KMS-11 (cell line): ENCODE data around the gene CLMN.

Experiments used
- H2AFZ ChIP-seq: fragments of 200-600 bp; sonication (generic); 2 replicates; pipeline ENCODE4 v1.6.1; 2016; ENCODE audit warnings: antibody characterized with exemption, mixed run types, low read depth
- H3K27ac ChIP-seq: fragments of 200-600 bp; sonication (generic); 2 replicates; pipeline ENCODE4 v1.6.1; 2016; ENCODE audit warnings: mild to moderate bottlenecking, mixed run types
- H3K27me3 ChIP-seq: fragments of 200-600 bp; sonication (generic); 2 replicates; pipeline ENCODE4 v1.6.1; 2017; ENCODE audit warnings: mild to moderate bottlenecking, low read depth, mixed run types, moderate library complexity; ENCODE audit not compliant: insufficient read depth
- H3K36me3 ChIP-seq: fragments of 200-600 bp; sonication (generic); 2 replicates; pipeline ENCODE4 v1.6.1; 2017; ENCODE audit warnings: mild to moderate bottlenecking, mixed run types; ENCODE audit not compliant: insufficient read depth
- H3K4me1 ChIP-seq: fragments of 200-600 bp; sonication (generic); 2 replicates; pipeline ENCODE4 v1.6.1; 2016; ENCODE audit warnings: mild to moderate bottlenecking, low read depth, mixed run types; ENCODE audit not compliant: poor library complexity, severe bottlenecking
- H3K4me2 ChIP-seq: fragments of 200-600 bp; sonication (generic); 2 replicates; pipeline ENCODE4 v1.7.0; 2016; ENCODE audit warnings: mild to moderate bottlenecking, mixed run types
- H3K4me3 ChIP-seq: fragments of 200-600 bp; sonication (generic); IDR thresholded peaks from 2 replicates; pipeline ENCODE4 v1.6.1; 2017; ENCODE audit warnings: low read depth, low read length, mixed read lengths; ENCODE audit not compliant: insufficient read depth
- H3K79me2 ChIP-seq: fragments of 200-600 bp; sonication (generic); 2 replicates; pipeline ENCODE4 v1.6.1; 2016; ENCODE audit warnings: low read depth, mixed run types; ENCODE audit not compliant: insufficient read depth
- H3K9ac ChIP-seq: fragments of 200-600 bp; sonication (generic); 2 replicates; pipeline ENCODE4 v1.6.1; 2016; ENCODE audit warnings: mild to moderate bottlenecking, mixed run types
- H4K20me1 ChIP-seq: fragments of 200-600 bp; sonication (generic); 2 replicates; pipeline ENCODE4 v1.6.1; 2016; ENCODE audit warnings: mild to moderate bottlenecking, mixed run types; ENCODE audit not compliant: insufficient read depth
- TF ChIP-seq, protein P1 (sequence below): fragments of 200-600 bp; sonication (generic); conservative IDR thresholded peaks from 2 replicates; pipeline ENCODE4 v1.6.1; 2017; ENCODE audit warnings: low read depth, mild to moderate bottlenecking, antibody characterized with exemption, low read length, moderate library complexity, mixed read lengths

The CLMN gene

DNA sequence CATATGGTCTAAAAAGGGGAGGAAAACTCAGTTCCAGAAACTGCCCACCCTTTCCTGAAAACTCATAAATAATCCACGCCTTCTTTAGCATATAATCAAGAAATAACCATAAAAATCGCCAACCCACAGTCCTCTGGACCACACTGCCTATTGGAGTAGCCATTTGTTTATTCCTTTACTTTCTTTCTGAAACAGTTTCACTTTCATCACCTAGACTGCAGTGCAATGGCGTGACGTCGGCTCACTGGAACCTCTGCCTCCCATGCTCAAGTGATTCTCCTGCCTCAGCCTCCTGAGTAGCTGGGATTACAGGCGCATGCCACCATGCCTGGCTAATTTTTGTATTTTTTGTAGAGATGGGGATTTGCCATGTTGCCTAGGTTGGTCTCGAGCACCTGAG, 44.2 kb downstream of the CLMN start:
- Histone ChIP-seq H3K79me2 (no peaks in the 10 kb centered on the region), H3K4me3 (no peak overlapping the region), H4K20me1 (no peaks in the 10 kb centered on the region), H3K4me2 (no peak overlapping the region), H2AFZ (no peak overlapping the region), H3K27me3 (no peaks in the 10 kb centered on the region), H3K4me1 (no peaks in the 10 kb centered on the region), H3K27ac (no peak overlapping the region), H3K9ac (no peak overlapping the region), H3K36me3 (no peaks in the 10 kb centered on the region)
- TF ChIP-seq, protein P1, sequence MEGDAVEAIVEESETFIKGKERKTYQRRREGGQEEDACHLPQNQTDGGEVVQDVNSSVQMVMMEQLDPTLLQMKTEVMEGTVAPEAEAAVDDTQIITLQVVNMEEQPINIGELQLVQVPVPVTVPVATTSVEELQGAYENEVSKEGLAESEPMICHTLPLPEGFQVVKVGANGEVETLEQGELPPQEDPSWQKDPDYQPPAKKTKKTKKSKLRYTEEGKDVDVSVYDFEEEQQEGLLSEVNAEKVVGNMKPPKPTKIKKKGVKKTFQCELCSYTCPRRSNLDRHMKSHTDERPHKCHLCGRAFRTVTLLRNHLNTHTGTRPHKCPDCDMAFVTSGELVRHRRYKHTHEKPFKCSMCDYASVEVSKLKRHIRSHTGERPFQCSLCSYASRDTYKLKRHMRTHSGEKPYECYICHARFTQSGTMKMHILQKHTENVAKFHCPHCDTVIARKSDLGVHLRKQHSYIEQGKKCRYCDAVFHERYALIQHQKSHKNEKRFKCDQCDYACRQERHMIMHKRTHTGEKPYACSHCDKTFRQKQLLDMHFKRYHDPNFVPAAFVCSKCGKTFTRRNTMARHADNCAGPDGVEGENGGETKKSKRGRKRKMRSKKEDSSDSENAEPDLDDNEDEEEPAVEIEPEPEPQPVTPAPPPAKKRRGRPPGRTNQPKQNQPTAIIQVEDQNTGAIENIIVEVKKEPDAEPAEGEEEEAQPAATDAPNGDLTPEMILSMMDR: no peak

DNA sequence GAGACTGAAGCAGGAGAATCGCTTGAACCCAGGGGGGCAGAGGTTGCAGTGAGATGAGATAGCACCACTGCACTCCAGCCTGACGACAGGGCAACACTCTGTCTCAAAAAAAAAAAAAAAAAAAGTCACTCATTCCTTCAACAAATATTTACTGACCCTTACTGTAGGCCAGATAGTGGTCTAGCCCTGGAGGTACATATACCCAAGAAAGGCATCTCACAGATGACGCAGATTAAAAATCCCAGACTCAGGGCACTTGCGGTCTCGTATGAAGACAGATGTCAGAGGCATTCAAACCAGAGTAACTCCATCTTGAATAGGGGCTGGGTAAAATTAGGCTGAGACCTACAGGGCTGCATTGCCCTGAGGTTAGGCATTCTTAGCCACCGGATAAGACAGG, 44.8 kb downstream of the CLMN start:
- H3K4me2 ChIP-seq: no peak overlapping the region
- H2AFZ ChIP-seq: no peak overlapping the region
- no peaks in the 10 kb centered on the region for H3K36me3 ChIP-seq
- no peaks in the 10 kb centered on the region for H3K79me2 ChIP-seq
- H4K20me1 ChIP-seq: no peaks in the 10 kb centered on the region
- H3K9ac ChIP-seq: no peak overlapping the region
- TF ChIP-seq, protein P1: no peak
- H3K4me3 ChIP-seq: no peak overlapping the region
- no peak overlapping the region for H3K27ac ChIP-seq
- no peaks in the 10 kb centered on the region for H3K27me3 ChIP-seq
- H3K4me1 ChIP-seq: no peaks in the 10 kb centered on the region

DNA sequence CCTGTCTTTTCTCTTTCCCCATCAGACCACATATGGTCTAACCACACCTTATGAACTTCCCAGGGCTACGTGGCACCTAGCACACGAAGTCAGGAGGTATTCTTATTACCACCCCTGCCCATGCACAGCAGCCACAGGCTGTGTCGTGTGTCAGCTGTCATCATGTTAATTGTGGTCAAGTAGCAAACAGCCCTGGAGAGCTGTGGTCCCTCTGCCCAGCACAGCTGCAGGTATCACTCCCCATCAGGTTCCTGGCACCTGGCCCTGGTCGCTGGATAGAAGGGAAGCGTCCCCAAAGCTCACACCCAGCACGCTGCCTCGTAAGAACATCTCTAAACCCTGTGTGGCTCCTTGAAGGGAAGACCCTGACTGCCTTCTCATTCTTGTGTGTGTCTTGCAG, 45.4 kb downstream of the CLMN start:
- no peaks in the 10 kb centered on the region for H3K27me3 ChIP-seq
- TF ChIP-seq, protein P1: no peak
- H2AFZ ChIP-seq: no peak overlapping the region
- no peak overlapping the region for H3K4me3 ChIP-seq
- no peak overlapping the region for H3K9ac ChIP-seq
- H4K20me1 ChIP-seq: no peaks in the 10 kb centered on the region
- no peak overlapping the region for H3K27ac ChIP-seq
- no peak overlapping the region for H3K4me2 ChIP-seq
- no peaks in the 10 kb centered on the region for H3K36me3 ChIP-seq
- H3K79me2 ChIP-seq: no peaks in the 10 kb centered on the region
- H3K4me1 ChIP-seq: no peaks in the 10 kb centered on the region

DNA sequence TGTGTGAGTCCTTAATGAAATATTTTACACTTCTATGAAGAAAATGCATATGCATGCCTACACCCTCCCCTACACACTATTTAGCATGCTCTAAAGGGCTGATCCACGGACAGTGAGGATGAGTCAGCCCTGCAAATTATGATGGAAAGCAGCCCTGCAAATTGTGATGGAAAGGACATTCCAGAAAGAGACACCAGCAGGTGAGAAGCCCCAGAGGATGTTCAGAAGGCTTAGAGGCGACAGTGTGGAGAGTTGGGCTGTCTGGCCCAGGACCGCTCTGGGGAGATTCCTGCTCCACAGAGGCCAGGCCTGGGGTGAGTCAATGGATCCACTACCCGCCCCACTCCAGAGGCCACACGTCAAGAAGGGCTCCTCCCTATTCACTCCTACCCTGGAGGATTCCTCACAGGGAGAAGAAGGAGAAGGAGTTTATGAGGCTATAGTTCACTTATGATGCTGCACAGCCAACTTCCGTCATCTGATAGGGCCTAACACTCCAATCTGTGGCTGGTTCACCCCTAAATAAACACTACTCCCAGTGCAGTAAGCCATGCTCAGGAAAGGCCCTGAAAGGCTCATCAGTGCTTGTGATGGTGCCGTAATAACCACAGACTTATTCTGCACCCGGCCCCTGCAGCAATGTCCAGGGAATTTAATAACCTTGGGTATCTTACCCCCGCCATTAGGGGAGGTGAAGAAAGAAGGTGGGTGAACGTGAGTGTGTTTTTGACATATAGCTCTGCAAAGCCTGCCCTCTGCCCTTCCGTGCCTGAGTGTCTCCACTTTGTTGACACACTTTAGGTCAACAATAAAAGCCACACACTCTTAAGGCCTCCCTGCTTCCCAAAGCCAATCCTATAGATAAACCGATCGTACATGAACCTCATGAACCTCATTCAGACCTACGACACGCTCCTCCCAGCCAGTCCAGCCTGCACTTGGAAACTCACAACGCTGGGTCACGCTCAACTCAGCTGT, 46.4 kb downstream of the CLMN start:
- TF ChIP-seq, protein P1: no peak
- H3K9ac ChIP-seq: no peak overlapping the region
- no peak overlapping the region for H3K4me3 ChIP-seq
- no peak overlapping the region for H3K27ac ChIP-seq
- H4K20me1 ChIP-seq: no peaks in the 10 kb centered on the region
- no peaks in the 10 kb centered on the region for H3K79me2 ChIP-seq
- no peaks in the 10 kb centered on the region for H3K4me1 ChIP-seq
- H2AFZ ChIP-seq: no peak overlapping the region
- no peaks in the 10 kb centered on the region for H3K36me3 ChIP-seq
- no peak overlapping the region for H3K4me2 ChIP-seq
- no peaks in the 10 kb centered on the region for H3K27me3 ChIP-seq
